Measurements from ENCODE around the gene ALS2.

- no peak for TF ChIP-seq CTCF (conservative IDR thresholded peaks at IDR 0.05; ENCODE audit: low read depth, low read length)
- TF ChIP-seq EZH2 (IDR thresholded peaks at IDR 0.05; ENCODE audit: low read length, unreplicated experiment), result no peak
Measured at GRCh38 chr2:201669865-201670264, 110.9 kb downstream of the ALS2 start.

Data from PC-3 (cell line).